ENCODE results near the gene RYK.

- TF ChIP-seq CTCF (IDR thresholded peaks at IDR 0.05; ENCODE audit: low read depth, low read length, poor library complexity, severe bottlenecking) (no peak), EZH2phosphoT487 (IDR thresholded peaks at IDR 0.05; ENCODE audit: borderline replicate concordance, low read length) (no peak)
Observed at GRCh38 chr3:134198414-134198813, 52.2 kb downstream of the RYK start.
